CD4-positive, alpha-beta memory T cell (primary cell): ENCODE results near the gene UBE2C. TPM values are rescaled to one million over a fixed set of nuclear protein-coding genes. Genes with fewer than 3 reads are reported as not detected.
"Not testable (repeated sequence)": the region's sequence is repeated elsewhere in the genome, so short reads cannot be mapped to it uniquely, and the experiment has no call there.

Experiments
- CTCF ChIA-PET: fragments of 350-600 bp; sonication (Branson Sonifier 250); formaldehyde crosslinking; loops from one replicate; lab custom pipeline; 2021; ENCODE audit warnings: inconsistent platforms; ENCODE audit not compliant: partially characterized antibody; lab: Charles Lee
- POLR2A ChIA-PET: fragments of 350-600 bp; sonication (Branson Sonifier 250); formaldehyde crosslinking; loops from one replicate; lab custom pipeline; 2021; ENCODE audit not compliant: partially characterized antibody; lab: Charles Lee
- DNase-seq, 5 donors: peaks; one replicate each; pipeline versions ENCODE4 v3.0.0 to v3.0.0-alpha.2; 2020 to 2022; ENCODE audit warnings: mixed read lengths in 1 of 5
- H3K27ac ChIP-seq: one replicate; pipeline ENCODE4 v1.7.0; 2013; ENCODE audit warnings: low read depth, low read length
- H3K27me3 ChIP-seq: 2 replicates; pipeline ENCODE4 v1.7.0; 2013; ENCODE audit warnings: mild to moderate bottlenecking, low read length, moderate library complexity; ENCODE audit not compliant: insufficient read depth
- H3K36me3 ChIP-seq: 2 replicates; pipeline ENCODE4 v1.7.0; 2013; ENCODE audit warnings: mild to moderate bottlenecking, low read length, moderate library complexity; ENCODE audit not compliant: insufficient read depth
- H3K4me1 ChIP-seq: 2 replicates; pipeline ENCODE4 v1.7.0; 2013; ENCODE audit warnings: mild to moderate bottlenecking, low read length, moderate library complexity; ENCODE audit not compliant: insufficient read depth
- H3K4me3 ChIP-seq, 2 donors: one replicate each; pipeline ENCODE4 v1.7.0; 2013; ENCODE audit warnings: low read length in 2 of 2, mild to moderate bottlenecking in 1 of 2
- H3K9me3 ChIP-seq, 2 donors: one replicate each; pipeline ENCODE4 v1.7.0; 2013; ENCODE audit warnings: low read length in 2 of 2, control low read depth in 1 of 2; ENCODE audit not compliant: control insufficient read depth in 1 of 2
- H3K27ac Mint-ChIP-seq, 7 donors: one replicate each; pipeline ENCODE4 v1.8.0; 2020 to 2021; ENCODE audit warnings: mixed read lengths in 7 of 7, mild to moderate bottlenecking in 6 of 7, inconsistent platforms in 3 of 7, moderate library complexity in 3 of 7
- H3K27me3 Mint-ChIP-seq, 2 donors: one replicate each; pipeline ENCODE4 v1.8.0; 2020 to 2021; ENCODE audit warnings: mixed read lengths in 2 of 2
- H3K36me3 Mint-ChIP-seq, 2 donors: one replicate each; pipeline ENCODE4 v1.8.0; 2020 to 2021; ENCODE audit warnings: mixed read lengths in 2 of 2, inconsistent platforms in 1 of 2, mild to moderate bottlenecking in 1 of 2
- H3K4me1 Mint-ChIP-seq, 4 donors: one replicate each; pipeline ENCODE4 v1.8.0; 2020 to 2021; ENCODE audit warnings: mixed read lengths in 4 of 4, mild to moderate bottlenecking in 1 of 4
- H3K4me3 Mint-ChIP-seq, 8 donors: one replicate each; pipeline ENCODE4 v1.8.0; 2020 to 2021; ENCODE audit warnings: mixed read lengths in 8 of 8, mild to moderate bottlenecking in 7 of 8, moderate library complexity in 6 of 8, inconsistent platforms in 3 of 8
- H3K9me3 Mint-ChIP-seq, 8 donors: one replicate each; pipeline ENCODE4 v1.8.0; 2020 to 2021; ENCODE audit warnings: mixed read lengths in 8 of 8, mild to moderate bottlenecking in 5 of 8, inconsistent platforms in 3 of 8, moderate library complexity in 1 of 8
- intact Hi-C: fragments of 100-400 bp; cut with micrococcal nuclease; formaldehyde crosslinking; loops from one replicate; pipeline ENCODE4 v1.15.1; 2023
- polyA plus RNA-seq, 2 donors: library from polyadenylated mRNA; unstranded; fragments of 300-500 nt; fragmentation: Illumina TruSeq; gene quantifications; one replicate each; pipeline ENCODE4 v1.2.3, GENCODE V29; 2021
- total RNA-seq, 2 experiments: library from RNA; stranded (reverse); gene quantifications; one replicate each; pipeline ENCODE4 v1.2.3, GENCODE V29; 2021

Gene UBE2C
- total RNA-seq, result under 1 TPM; 0.55 to 0.61 TPM
- under 1 TPM in 1 of 2 donors, not detected in 1; 0.36 TPM for polyA plus RNA-seq

- POLR2A ChIA-PET, result interaction anchor here (0.6 to 1.8 kb wide), 8 partner anchors 9 to 160 kb away, joined by 3 to 8 read pairs (median 4); partner anchors contain the start of genes ACOT8, DNTTIP1, WFDC3 and ZNF335
- Histone ChIP-seq H3K4me1 (peaks cover 15% of the 10 kb centered on the region), H3K9me3 (no peaks in the 10 kb centered on the region), H3K27ac (peak within 1 kb of the TSS; percentile 44), H3K27me3 (no peaks in the 10 kb centered on the region), H3K36me3 (peaks cover 12% of the 10 kb centered on the region), H3K4me3 (peak within 1 kb of the TSS; percentile 37 to 68)
- Mint-ChIP-seq H3K27me3 (no peaks in the 10 kb centered on the region), H3K27ac (peak within 1 kb of the TSS; percentile 53 to 89 (median 70)), H3K4me3 (peak within 1 kb of the TSS; percentile 82 to 92 (median 86)), H3K9me3 (no peaks in the 10 kb centered on the region), H3K4me1 (peaks cover 7 to 23% (median 14%) of the 10 kb centered on the region in 4 donors), H3K36me3 (peaks cover 24 to 37% of the 10 kb centered on the region in 2 donors)
- intact Hi-C loops, result loop anchor here (1.0 to 2.0 kb wide), 5 partner anchors 22 to 159 kb away; partner anchors contain the start of genes ACOT8, DNTTIP1, WFDC3 and ZSWIM1
- DNase-seq, result peak; percentile 92 to 96 (median 94)
- CTCF ChIA-PET, result interaction anchor here (0.7 to 1.7 kb wide), 3 partner anchors 13 to 149 kb away, joined by 3 to 9 read pairs (median 4); no protein-coding TSS in a partner anchor
Observed at GRCh38 chr20:45812157-45813005, at the start of gene UBE2C. TSS of gene UBE2C (plus strand) at chr20:45812644. CDS start at chr20:45812696, 52 bp downstream.

GRCh38 chr20:45764618-45765282, 47.7 kb upstream of the UBE2C start:
- H3K4me3 ChIP-seq, H3K36me3 Mint-ChIP-seq, DNase-seq, H3K4me3 Mint-ChIP-seq, H3K9me3 ChIP-seq, H3K27me3 Mint-ChIP-seq, H3K9me3 Mint-ChIP-seq, H3K4me1 Mint-ChIP-seq, H3K36me3 ChIP-seq, H3K4me1 ChIP-seq, intact Hi-C loops, H3K27me3 ChIP-seq, H3K27ac Mint-ChIP-seq, H3K27ac ChIP-seq: not testable (repeated sequence)
- POLR2A ChIA-PET, result interaction anchor here (0.6 kb wide), 2 partner anchors 248 to 410 kb away, joined by 3 to 4 read pairs; no protein-coding TSS in a partner anchor
- CTCF ChIA-PET, result interaction anchor here (1.2 kb wide), 1 partner anchor 446 kb away, joined by 3 read pairs; no protein-coding TSS in a partner anchor

GRCh38 chr20:45765307-45765875, 47.1 kb upstream of the UBE2C start:
- Mint-ChIP-seq H3K36me3 (no peaks in the 10 kb centered on the region), H3K9me3 (no peaks in the 10 kb centered on the region), H3K27ac (no peak overlapping the region), H3K4me3 (no peak overlapping the region), H3K4me1 (no peaks in the 10 kb centered on the region), H3K27me3 (peaks cover 0 to 6% of the 10 kb centered on the region in 2 donors)
- ChIA-PET POLR2A (interaction anchor here (0.6 kb wide), 2 partner anchors 249 to 410 kb away, joined by 3 to 4 read pairs; no protein-coding TSS in a partner anchor), CTCF (interaction anchor here (1.2 kb wide), 1 partner anchor 447 kb away, joined by 3 read pairs; no protein-coding TSS in a partner anchor)
- H3K36me3 ChIP-seq, result no peaks in the 10 kb centered on the region
- no peaks in the 10 kb centered on the region for H3K4me1 ChIP-seq
- DNase-seq, result no peak
- no peaks in the 10 kb centered on the region for H3K27me3 ChIP-seq
- intact Hi-C loops, result no loop called here
- no peak overlapping the region for H3K4me3 ChIP-seq
- H3K27ac ChIP-seq, result no peak overlapping the region
- H3K9me3 ChIP-seq, result no peaks in the 10 kb centered on the region

GRCh38 chr20:45765980-45766379, 46.5 kb upstream of the UBE2C start:
- no peaks in the 10 kb centered on the region for H3K36me3 Mint-ChIP-seq
- peak overlapping the region in 1 of 7 donors; percentile 8 for H3K27ac Mint-ChIP-seq
- no peak overlapping the region for H3K27ac ChIP-seq
- DNase-seq, result no peak
- no peaks in the 10 kb centered on the region for H3K4me1 ChIP-seq
- peaks cover 0 to 7% of the 10 kb centered on the region in 2 donors for H3K27me3 Mint-ChIP-seq
- H3K36me3 ChIP-seq, result no peaks in the 10 kb centered on the region
- peaks cover under 1 to 2% (median 2%) of the 10 kb centered on the region in 4 donors for H3K4me1 Mint-ChIP-seq
- ChIA-PET CTCF (interaction anchor here (1.2 kb wide), 1 partner anchor 447 kb away, joined by 3 read pairs; no protein-coding TSS in a partner anchor), POLR2A (no interaction called here)
- no peaks in the 10 kb centered on the region for H3K27me3 ChIP-seq
- intact Hi-C loops, result no loop called here
- no peak overlapping the region for H3K4me3 ChIP-seq
- H3K9me3 ChIP-seq, result no peaks in the 10 kb centered on the region
- H3K4me3 Mint-ChIP-seq, result no peak overlapping the region
- H3K9me3 Mint-ChIP-seq, result no peaks in the 10 kb centered on the region

GRCh38 chr20:45768479-45768878, 44.0 kb upstream of the UBE2C start:
- POLR2A ChIA-PET, result no interaction called here
- Mint-ChIP-seq H3K9me3 (no peaks in the 10 kb centered on the region), H3K27ac (peak overlapping the region in 1 of 7 donors; percentile 8), H3K36me3 (no peaks in the 10 kb centered on the region), H3K27me3 (peaks cover 4 to 9% of the 10 kb centered on the region in 2 donors), H3K4me1 (peaks cover 1 to 7% (median 4%) of the 10 kb centered on the region in 4 donors), H3K4me3 (no peak overlapping the region)
- intact Hi-C loops, result no loop called here
- CTCF ChIA-PET, result interaction anchor here (1.4 to 4.2 kb wide), 2 partner anchors 316 to 448 kb away, joined by 4 to 125 read pairs; no protein-coding TSS in a partner anchor
- no peak overlapping the region for H3K27ac ChIP-seq
- no peaks in the 10 kb centered on the region for H3K27me3 ChIP-seq
- H3K4me3 ChIP-seq, result no peak overlapping the region
- DNase-seq, result no peak
- no peaks in the 10 kb centered on the region for H3K9me3 ChIP-seq
- no peaks in the 10 kb centered on the region for H3K4me1 ChIP-seq
- H3K36me3 ChIP-seq, result no peaks in the 10 kb centered on the region

- DNase-seq, result peak; percentile 73 to 79 (median 75)
- Mint-ChIP-seq H3K9me3 (no peaks in the 10 kb centered on the region), H3K27me3 (peaks cover 10 to 23% of the 10 kb centered on the region in 2 donors), H3K27ac (peak overlapping the region in 1 of 7 donors; percentile 61), H3K4me1 (peaks cover 1 to 7% (median 4%) of the 10 kb centered on the region in 4 donors), H3K4me3 (peak overlapping the region in 1 of 8 donors; percentile 21), H3K36me3 (no peaks in the 10 kb centered on the region)
- no peak overlapping the region for H3K4me3 ChIP-seq
- no peak overlapping the region for H3K27ac ChIP-seq
- no peaks in the 10 kb centered on the region for H3K36me3 ChIP-seq
- intact Hi-C loops, result loop anchor here (1.0 to 5.0 kb wide), 4 partner anchors 179 to 409 kb away; no protein-coding TSS in a partner anchor
- H3K27me3 ChIP-seq, result no peaks in the 10 kb centered on the region
- ChIA-PET CTCF (interaction anchor here (0.7 to 4.2 kb wide), 57 partner anchors 8 to 1086 kb away, joined by 3 to 125 read pairs (median 4); partner anchors contain the start of genes DNTTIP1, SDC4, SYS1 and TP53TG5), POLR2A (interaction anchor here (1.1 to 2.1 kb wide), 4 partner anchors 21 to 452 kb away, joined by 4 to 12 read pairs (median 4); partner anchors contain the start of genes DNTTIP1, PCIF1, SYS1 and WFDC3)
- H3K4me1 ChIP-seq, result no peaks in the 10 kb centered on the region
- H3K9me3 ChIP-seq, result no peaks in the 10 kb centered on the region
Observed at GRCh38 chr20:45771182-45771759, 41.2 kb upstream of the UBE2C start.
